Kidney tubule cell (primary cell): Measurements from ENCODE around the gene FEZ2.

Experiments used
- DNase-seq: peaks from one replicate; pipeline ENCODE4 v3.0.0-alpha.2; 2018; ENCODE audit warnings: low spot score

Gene FEZ2

GRCh38 chr2:36561237-36561944, 36.6 kb downstream of the FEZ2 start:
- DNase-seq, result peak; percentile 97

- DNase-seq, result no peak
These were observed 37.2 kb downstream of the FEZ2 start for GRCh38 chr2:36560726-36561125.

DNA sequence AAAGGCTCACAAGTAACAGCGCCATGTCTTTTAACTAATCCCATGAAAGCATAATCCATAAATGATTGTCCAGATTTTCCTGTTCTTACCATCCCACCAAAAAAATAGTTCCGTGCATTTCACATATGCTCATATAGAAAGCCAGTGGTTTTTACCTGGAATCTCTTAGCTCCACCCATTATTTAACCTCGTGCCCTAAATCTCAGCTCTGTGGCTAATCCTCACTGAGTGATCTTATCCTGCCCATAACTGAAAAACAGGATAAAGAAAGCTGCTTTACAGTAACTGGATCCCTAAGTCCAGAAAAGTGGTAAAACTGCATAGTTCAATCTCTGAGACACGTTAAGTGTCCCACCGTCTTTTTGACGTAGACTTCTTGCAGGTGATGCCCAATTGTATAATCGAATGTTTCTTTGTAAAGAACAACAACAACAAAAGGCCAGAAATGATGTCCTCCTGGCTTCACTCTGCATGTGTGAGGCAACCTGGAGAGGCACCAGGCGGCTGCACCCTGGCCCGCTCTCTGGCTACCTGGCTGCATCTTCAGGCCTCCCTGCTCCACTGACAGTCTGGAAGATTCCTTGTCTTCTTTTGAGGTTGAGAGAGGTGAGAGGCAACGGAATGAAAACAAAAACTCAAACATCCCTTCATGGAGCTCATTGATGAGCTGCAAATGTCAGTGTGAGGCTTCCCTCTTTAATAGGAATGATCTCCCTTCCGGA, 38.6 kb downstream of the FEZ2 start:
- no peak for DNase-seq

GRCh38 chr2:36556842-36557241, 41.1 kb downstream of the FEZ2 start:
- no peak for DNase-seq

- no peak for DNase-seq
These were observed 42.2 kb downstream of the FEZ2 start for GRCh38 chr2:36555789-36556188.

DNA sequence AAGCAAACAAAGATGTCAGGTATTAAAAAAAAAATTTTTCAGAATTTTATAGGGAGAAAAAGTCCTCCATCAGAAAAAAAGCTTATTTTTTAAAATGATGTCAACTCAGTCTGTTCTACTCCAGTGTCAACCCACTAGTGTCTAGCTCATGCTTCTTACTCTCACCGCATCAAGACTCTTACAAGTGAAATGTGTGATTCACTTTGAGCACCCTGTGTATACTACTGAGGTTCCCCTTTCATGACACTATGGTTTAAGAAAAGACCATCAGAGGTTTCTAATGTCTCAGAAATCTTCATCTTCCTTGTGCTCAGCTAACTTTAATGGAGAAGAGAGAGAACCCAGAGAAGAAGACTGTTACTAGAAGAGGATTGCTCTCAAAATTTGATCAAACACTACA, 43.4 kb downstream of the FEZ2 start:
- DNase-seq, result no peak

- no peak for DNase-seq
These were observed 44.3 kb downstream of the FEZ2 start for GRCh38 chr2:36553683-36554082.

DNA sequence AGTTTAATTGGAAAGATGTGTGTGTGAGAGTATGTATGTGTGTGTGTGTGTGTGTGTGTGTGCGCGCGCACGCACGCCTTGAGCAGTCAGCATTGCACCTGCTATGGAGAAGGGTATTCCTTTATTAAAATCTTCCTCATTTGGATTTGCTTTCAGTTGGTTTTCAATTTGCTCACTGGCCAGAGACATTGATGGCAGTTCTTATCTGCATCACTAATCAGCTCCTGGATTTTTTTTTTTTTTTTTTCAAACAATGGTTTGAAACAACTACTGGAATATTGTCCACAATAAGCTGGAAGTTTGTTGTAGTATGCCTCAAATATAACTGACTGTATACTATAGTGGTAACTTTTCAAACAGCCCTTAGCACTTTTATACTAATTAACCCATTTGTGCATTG, 48.0 kb downstream of the FEZ2 start:
- DNase-seq, result no peak

- no peak for DNase-seq
These were observed 48.8 kb downstream of the FEZ2 start for GRCh38 chr2:36549165-36549574.

GRCh38 chr2:36547906-36548305, 50.1 kb downstream of the FEZ2 start:
- no peak for DNase-seq

DNA sequence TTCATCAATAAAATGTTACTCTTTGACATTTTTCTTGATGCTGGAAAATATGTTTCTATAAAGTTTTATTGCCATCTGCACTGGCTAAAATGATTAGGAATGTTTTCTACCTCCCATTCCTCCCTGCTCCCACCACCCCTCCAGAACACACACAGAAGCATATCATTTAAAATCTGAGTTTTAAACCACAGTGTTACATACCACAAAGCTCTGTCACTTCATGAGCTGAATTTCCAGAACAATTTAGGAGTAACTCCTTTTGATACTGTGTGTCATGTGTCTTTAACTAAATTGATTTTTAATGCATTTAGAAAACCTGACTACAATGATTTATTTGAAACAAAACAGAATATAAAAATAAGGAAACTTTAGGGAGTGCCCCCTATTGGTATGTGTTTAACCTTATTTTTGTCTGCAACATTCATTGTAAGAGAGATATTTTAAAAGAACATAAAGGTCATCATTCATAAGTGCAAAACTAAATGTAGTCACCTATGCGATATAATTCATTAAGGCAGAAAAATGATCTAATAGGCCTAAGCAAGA, 52.0 kb downstream of the FEZ2 start:
- DNase-seq, result no peak

GRCh38 chr2:36544638-36545338, 53.2 kb downstream of the FEZ2 start:
- DNase-seq, result no peak

GRCh38 chr2:36541891-36542595, 55.9 kb downstream of the FEZ2 start:
- no peak for DNase-seq

- DNase-seq, result no peak
These were observed 56.8 kb downstream of the FEZ2 start for GRCh38 chr2:36540986-36541754.

- DNase-seq, result peak; percentile 78
These were observed 58.3 kb downstream of the FEZ2 start for GRCh38 chr2:36539631-36540030.

DNA sequence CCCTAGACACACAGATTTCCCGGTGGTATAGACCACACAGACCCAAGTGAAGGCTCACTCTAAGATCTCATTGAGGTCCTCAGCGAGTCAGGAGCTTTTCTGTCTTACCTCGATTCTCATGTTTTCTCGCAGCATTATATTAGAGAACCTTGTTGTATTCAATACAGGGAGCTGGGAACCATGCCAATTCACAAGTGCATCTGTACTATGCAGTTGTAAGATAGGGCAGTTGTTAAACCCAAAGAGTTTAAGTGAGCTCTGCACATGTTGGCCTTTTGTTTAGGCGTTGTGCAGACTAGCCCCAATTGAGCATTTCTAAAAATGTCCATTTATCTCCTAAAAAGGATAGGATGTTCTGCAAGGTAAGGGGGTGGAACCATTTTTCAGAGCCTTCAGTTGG, 59.6 kb downstream of the FEZ2 start:
- DNase-seq, result no peak

DNA sequence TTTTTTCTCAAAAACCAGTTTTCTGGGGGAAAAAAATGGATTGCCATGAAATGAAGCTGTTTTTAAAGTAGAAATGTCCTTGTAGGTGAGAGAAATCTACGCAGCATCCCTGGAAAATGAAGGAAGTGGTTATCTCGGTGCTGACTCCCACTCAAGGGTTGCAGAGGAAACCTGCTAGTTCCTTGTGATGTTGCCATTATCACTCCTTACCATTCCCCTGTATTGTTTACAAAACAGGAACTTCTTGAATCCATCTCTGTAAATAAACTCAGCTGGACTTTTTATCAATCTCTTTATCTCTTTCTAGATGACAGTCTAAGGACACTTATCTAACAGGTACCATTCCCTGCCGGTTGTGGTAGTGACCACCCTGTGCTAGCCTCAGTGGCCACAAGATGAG, 61.2 kb downstream of the FEZ2 start:
- no peak for DNase-seq

GRCh38 chr2:36535099-36535498, 62.9 kb downstream of the FEZ2 start:
- DNase-seq, result no peak

- DNase-seq, result no peak
These were observed 63.6 kb downstream of the FEZ2 start for GRCh38 chr2:36534275-36534799.

GRCh38 chr2:36530983-36531354, 67.0 kb downstream of the FEZ2 start:
- no peak for DNase-seq
